GM12892 (cell line): ENCODE results near the gene C19orf33.

Source experiments
- POLR2A ChIP-seq: IDR thresholded peaks from 2 replicates; pipeline ENCODE4 v1.6.1; 2011; ENCODE audit warnings: low read depth, low read length, control low read depth
- POLR2AphosphoS5 ChIP-seq: IDR thresholded peaks from 2 replicates; pipeline ENCODE4 v1.6.1; 2011; ENCODE audit warnings: low read depth, low read length, control low read depth
- TAF1 ChIP-seq: IDR thresholded peaks from 2 replicates; pipeline ENCODE4 v1.6.1; 2011; ENCODE audit warnings: low read depth, mild to moderate bottlenecking, control low read depth, low read length, borderline replicate concordance

DNA sequence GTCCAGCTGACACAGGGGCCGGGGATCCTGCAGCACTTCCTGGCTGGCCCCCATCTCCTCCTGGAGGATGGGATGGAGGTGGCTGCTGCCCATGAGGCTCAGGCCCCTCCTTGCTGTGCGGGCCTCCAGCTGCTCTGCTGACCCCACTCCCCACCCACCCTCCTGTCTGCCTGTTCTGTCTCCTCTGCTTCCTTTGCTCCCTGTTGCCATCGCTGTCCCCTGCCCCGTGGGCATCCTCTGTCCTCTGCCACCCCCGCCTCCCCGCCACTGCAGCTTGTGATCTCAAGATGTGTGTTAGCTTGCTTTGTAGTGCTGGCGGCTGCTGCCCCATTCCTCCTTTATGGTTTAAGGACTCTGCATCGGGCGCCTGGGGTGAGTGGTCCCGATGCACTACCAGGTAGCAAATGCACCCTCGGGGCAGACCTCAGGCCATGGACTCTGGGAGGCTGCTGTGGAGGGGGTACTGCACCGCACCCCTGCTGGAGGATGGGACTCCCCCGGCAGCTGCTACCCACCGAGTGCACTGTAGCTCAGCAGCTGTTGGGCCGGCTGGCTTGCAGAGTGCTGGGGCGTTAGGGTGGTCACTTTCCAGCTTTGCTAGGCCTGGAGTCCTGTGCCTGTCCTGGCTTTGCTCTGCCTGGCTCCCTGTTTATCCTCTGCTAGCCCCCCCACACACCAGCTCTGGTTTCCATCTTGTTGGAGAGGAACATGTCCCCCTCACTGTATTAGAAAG is 15.8 kb upstream of the C19orf33 start:
- TF ChIP-seq POLR2AphosphoS5, result no peak
- TF ChIP-seq POLR2A, result no peak
- no peak for TF ChIP-seq TAF1
